Erythroblast (primary cell): ENCODE results near the gene VPS39.

Experiments
- DNase-seq, 2 experiments: peaks; one replicate each; lab custom pipeline; 2025; lab: John Stamatoyannopoulos, UW
- GATA1 ChIP-seq: IDR thresholded peaks from 2 replicates; pipeline ENCODE4 v1.6.1; 2011; ENCODE audit warnings: low read depth, mild to moderate bottlenecking, control low read depth, low read length, moderate library complexity
- POLR2A ChIP-seq: IDR thresholded peaks from 2 replicates; pipeline ENCODE4 v1.6.1; 2011; ENCODE audit warnings: mild to moderate bottlenecking, low read length

VPS39 gene

DNA sequence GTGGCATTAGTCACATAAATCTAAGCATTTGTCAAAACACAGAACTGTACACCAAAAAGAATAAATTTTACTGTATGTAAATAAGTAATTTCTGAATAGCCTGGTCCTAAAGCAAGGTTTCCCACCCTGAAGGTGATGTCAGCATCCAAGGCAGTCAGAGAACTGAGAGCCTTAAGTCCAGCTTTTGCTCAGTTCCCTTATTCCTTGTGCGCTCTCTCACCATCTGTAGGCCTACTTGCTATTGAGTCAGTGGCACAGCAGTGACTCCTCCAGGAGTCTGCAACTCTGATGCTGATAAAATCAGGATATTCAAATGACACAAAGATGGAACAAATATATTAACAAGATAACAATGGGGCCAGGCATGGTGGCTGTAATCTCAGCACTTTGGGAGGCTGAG, 22.3 kb downstream of the VPS39 start:
- TF ChIP-seq POLR2A = no peak
- no peak for DNase-seq

DNA sequence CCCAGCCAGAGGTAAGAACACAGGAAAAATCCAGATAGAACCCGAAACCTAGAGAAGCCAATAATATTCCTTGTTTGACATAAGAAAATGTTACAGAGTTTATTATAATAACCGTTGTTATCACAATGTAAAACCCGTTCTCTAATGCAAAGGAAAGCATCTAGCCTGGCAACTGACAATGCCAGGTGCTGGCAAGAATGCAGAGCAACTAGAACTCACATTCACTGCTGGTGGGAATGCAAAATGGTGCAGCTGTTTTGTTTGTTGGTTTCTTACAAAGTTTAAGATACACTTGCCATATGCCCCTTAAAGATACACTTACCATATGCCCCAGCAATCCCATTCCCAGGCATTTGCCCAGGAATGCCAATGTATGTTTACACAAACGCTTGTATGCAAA, 23.4 kb downstream of the VPS39 start:
- DNase-seq = no peak
- TF ChIP-seq POLR2A = no peak
- TF ChIP-seq GATA1 = no peak

DNA sequence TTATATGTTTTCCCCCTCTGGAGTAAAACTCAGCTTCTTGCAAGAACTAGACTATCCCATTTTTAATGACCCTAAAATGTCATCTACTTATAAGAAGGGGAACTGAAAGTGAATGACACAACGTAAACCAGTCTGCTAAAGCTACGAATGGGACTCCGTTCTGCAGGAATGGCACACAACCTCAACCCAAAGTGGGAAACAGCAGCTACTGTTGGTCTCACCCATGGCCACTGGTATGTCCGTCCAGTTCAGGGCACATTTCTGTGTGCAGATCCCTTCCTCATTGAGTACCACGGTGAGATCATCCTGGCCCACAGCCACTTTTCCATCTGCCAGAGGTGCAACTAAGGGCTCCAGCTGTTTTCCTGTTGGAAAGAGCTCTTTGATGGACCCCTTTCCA, 23.8 kb downstream of the VPS39 start:
- DNase-seq = no peak
- TF ChIP-seq POLR2A (no peak), GATA1 (no peak)

- no peak for TF ChIP-seq POLR2A
- no peak for TF ChIP-seq GATA1
- DNase-seq = no peak
Measured at GRCh38 chr15:42182961-42183360, 25.1 kb downstream of the VPS39 start.

DNA sequence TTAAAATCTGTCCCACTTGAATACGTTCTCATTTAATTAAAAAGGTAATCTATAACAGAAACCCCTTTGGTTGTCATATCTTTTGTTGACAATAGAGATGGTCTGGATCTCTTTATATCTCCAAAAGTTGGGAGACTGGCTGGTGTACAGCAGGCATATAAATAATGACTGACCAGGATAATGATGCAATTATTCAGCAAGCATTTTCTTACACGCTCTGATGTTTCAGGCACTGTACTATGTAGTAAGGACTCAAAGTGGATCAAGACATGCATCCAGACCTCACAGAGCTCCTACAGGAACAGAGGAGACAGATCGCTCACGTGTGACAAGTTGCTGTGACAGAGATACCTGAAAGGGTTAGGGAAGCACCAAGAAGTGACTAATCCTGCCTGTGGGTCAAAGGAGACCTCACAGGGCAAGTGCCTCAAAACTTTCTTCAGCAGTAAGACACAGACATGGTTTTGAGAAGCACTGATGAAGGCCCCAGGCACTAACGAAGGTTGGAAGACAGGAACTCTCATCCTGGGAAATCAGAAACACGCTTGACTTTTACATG, 25.7 kb downstream of the VPS39 start:
- peak in 1 of 2 experiments; percentile 20 for DNase-seq
- TF ChIP-seq GATA1 = no peak
- no peak for TF ChIP-seq POLR2A

DNA sequence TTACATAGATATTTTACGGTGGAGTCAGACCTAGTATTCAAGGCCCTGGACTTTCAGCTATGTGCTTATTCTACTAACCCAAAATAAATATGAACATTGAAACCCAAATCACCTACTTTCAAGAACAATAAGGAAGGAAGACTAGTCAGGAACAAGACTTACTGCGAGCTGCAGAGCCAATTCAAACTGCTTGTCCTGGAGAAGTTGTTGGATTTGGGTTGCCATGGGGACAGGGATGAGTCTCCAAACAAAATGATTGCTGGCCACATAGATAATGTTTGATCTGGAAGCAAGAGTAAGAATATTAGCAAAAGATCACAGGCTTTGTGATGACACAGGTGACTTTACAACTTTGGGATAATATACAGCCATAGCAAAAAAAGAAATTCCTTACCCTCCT, 30.0 kb downstream of the VPS39 start:
- no peak for TF ChIP-seq POLR2A
- TF ChIP-seq GATA1 = no peak
- no peak for DNase-seq

- TF ChIP-seq GATA1 (no peak), POLR2A (no peak)
- DNase-seq = no peak
Measured at GRCh38 chr15:42175671-42176070, 32.4 kb downstream of the VPS39 start.

GRCh38 chr15:42172475-42172874, 35.6 kb downstream of the VPS39 start:
- no peak for DNase-seq
- TF ChIP-seq GATA1 = no peak
- no peak for TF ChIP-seq POLR2A

GRCh38 chr15:42171795-42172194, 36.3 kb downstream of the VPS39 start:
- TF ChIP-seq POLR2A (no peak), GATA1 (no peak)
- DNase-seq = no peak

DNA sequence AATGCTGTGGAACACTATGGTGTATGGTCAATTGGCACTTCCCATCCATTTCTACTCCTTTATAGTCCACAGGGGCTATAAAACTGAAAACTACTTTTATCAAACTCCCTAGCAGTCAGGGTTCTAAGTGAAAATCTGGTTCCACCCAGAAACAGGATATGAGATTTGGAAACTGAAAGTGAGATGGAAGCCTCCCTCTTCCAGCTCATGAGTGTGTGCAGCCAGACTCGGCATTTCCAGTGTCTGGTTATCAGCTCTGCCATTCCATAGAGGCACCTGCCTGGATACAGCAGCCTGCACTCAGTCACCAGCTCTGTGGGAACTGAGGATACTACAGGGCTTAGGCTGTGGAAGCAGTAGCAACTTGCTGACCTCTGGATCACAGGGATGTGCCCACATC, 37.0 kb downstream of the VPS39 start:
- TF ChIP-seq POLR2A = no peak
- no peak for TF ChIP-seq GATA1
- DNase-seq = no peak

DNA sequence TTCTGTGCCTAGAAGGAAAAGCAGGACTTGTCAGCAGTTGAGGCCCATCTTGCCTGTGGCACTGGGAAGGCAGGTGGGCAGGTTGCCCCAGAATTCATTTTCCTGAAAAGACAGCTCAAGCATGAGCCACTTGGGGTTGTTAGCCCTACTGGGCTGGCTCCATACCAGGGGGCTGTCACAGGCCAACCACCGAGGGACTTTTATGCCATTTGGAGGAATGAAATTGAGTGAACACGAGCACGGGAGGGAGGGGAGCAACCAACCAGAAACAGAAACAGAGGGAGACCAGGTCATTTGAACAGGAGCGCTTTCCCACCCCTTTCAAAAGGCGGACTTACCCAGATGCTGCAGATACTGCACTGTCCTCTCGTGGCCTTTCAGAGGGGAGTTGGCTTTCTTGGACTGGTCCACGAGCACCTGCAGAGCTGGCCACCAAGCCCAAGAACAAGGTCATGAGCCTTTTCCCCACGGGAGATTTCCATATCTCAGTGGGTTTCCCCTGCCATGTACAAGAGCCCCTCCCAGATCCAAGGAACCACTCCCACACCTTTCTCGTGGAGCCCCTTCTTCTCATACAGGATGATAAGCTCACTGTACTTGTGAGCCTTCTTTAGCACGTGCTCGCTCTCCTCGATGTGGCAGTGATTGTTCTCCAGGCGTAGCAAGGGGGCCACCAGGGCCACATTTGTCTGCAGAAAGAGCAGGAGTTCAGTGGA, 41.7 kb downstream of the VPS39 start:
- no peak for DNase-seq
- TF ChIP-seq GATA1 (no peak), POLR2A (no peak)

GRCh38 chr15:42165106-42165505, 43.0 kb downstream of the VPS39 start:
- no peak for DNase-seq
- TF ChIP-seq GATA1 (no peak), POLR2A (no peak)

DNA sequence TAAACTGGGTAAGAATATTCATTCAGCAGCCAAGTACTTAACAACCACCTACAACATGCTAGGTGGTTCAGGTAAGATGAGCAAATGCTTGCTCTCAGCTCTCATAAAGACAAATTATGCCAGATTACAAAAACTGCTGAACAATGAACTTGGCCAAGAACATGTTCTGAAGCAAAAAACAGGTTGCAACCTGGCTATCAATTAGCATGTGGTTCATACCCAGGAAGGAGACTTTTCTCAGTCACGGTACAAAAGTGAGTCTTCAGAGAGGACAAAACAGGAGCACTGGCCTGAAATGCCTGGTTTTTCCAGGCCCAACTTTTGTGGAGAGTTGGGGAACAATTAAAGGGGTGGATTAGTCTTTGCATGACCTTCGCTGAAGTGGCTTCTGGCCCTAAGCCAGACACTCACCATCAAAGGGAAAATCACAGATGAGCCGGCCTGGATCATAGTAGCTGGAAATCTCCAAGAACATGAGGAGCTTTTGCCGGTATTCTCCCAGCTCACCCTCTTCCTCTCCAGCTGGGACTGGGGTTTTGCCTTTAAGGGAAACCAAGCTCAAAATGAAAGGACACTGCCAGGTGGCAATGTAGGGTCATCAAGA, 44.1 kb downstream of the VPS39 start:
- TF ChIP-seq POLR2A (no peak), GATA1 (no peak)
- DNase-seq = no peak

GRCh38 chr15:42163291-42163690, 44.8 kb downstream of the VPS39 start:
- TF ChIP-seq POLR2A (no peak), GATA1 (no peak)
- no peak for DNase-seq
